GM18861 (cell line): ENCODE results near the gene CD58.
"Not testable (repeated sequence)": the region's sequence is repeated elsewhere in the genome, so short reads cannot be mapped to it uniquely, and the experiment has no call there.

Source experiments
- ATAC-seq: cut with Tn5 transposase; IDR thresholded peaks from one replicate; pipeline ENCODE4 v1.9.1; 2021; ENCODE audit not compliant: unreplicated experiment

Gene CD58

GRCh38 chr1:116571215-116571919 is 541 bp upstream of the CD58 start:
- no peak for ATAC-seq

GRCh38 chr1:116569776-116570357 is 959 bp downstream of the CD58 start:
- no peak for ATAC-seq

GRCh38 chr1:116569381-116569670 is 1.5 kb downstream of the CD58 start:
- ATAC-seq: no peak

- no peak for ATAC-seq
These were observed 2.0 kb downstream of the CD58 start for GRCh38 chr1:116568662-116569380.

GRCh38 chr1:116567790-116568661 is 2.8 kb downstream of the CD58 start:
- no peak for ATAC-seq

- ATAC-seq: no peak
These were observed 5.6 kb downstream of the CD58 start for GRCh38 chr1:116565222-116565621.

- no peak for ATAC-seq
These were observed 6.4 kb downstream of the CD58 start for GRCh38 chr1:116564426-116564825.

GRCh38 chr1:116562465-116562864 is 8.4 kb downstream of the CD58 start:
- ATAC-seq: not testable (repeated sequence)

GRCh38 chr1:116561563-116561962 is 9.3 kb downstream of the CD58 start:
- no peak for ATAC-seq

- ATAC-seq: no peak
These were observed 9.9 kb downstream of the CD58 start for GRCh38 chr1:116560704-116561490.

- ATAC-seq: no peak
These were observed 11.5 kb downstream of the CD58 start for GRCh38 chr1:116559304-116559761.

GRCh38 chr1:116558571-116558970 is 12.3 kb downstream of the CD58 start:
- ATAC-seq: no peak

- ATAC-seq: peak; percentile 20
These were observed 12.7 kb downstream of the CD58 start for GRCh38 chr1:116558140-116558549.

- no peak for ATAC-seq
These were observed 13.4 kb downstream of the CD58 start for GRCh38 chr1:116557323-116557878.

GRCh38 chr1:116556289-116557006 is 14.4 kb downstream of the CD58 start:
- ATAC-seq: peak; percentile 38

- no peak for ATAC-seq
These were observed 15.9 kb downstream of the CD58 start for GRCh38 chr1:116554924-116555323.

- no peak for ATAC-seq
These were observed 17.3 kb downstream of the CD58 start for GRCh38 chr1:116553386-116554115.

- ATAC-seq: no peak
These were observed 24.4 kb downstream of the CD58 start for GRCh38 chr1:116546354-116546977.

GRCh38 chr1:116545359-116545705 is 25.5 kb downstream of the CD58 start:
- ATAC-seq: no peak
